ENCODE measurements around the gene CAMKMT. TPM values are rescaled to one million over a fixed set of nuclear protein-coding genes. Genes with fewer than 3 reads are reported as not detected.

The CAMKMT gene
- total RNA-seq, 4 donors from 2014 or later = 4.5 to 57.9 (median 15.4) TPM

DNA sequence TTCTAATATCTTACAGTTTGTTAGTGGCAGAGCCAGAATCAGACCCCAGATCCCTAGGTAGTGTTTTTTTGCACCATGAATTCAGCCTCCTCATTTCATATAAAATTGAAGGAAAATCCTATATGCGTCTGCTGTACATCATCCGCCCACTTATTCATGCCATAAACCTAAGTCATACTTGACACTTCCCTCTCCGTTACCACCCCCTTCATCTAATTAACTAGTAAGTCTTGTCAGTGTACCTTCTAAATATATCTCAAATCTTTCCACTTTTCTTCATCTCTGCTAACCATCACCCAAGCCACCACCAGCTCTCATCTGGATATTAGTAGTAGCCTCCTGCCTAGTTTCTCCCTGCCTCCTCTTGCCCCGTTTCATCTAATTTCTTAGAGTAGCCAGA is 331.1 kb downstream of the CAMKMT start:
- Histone ChIP-seq H3K27ac (no peak overlapping the region), H3K9me3 (no peaks in the 10 kb centered on the region), H3K27me3 (no peaks in the 10 kb centered on the region), H3K36me3 (no peaks in the 10 kb centered on the region), H3K4me1 (no peaks in the 10 kb centered on the region), H3K4me3 (no peak overlapping the region)
- no peak for DNase-seq
- in situ Hi-C loops (cut with MboI; ENCODE audit: low pct_ligation_motif_present in 1 of 4, low pct_unique_long_range_greater_than_20kb in 1 of 4, low sequenced_read_pairs in 3 of 4) (no loop called here), intact Hi-C loops (cut with DNase I; ENCODE audit: low total_unique reads) (no loop called here)
- WGBS, 2 donors (ENCODE audit: low coverage in 1 of 2) = 90 to 96% methylated on average over 4 of the region's 4 CpGs
- no peak for TF ChIP-seq POLR2A (IDR thresholded peaks at IDR 0.05)
- TF ChIP-seq EP300 (IDR thresholded peaks at IDR 0.05; ENCODE audit: low read depth) = no peak
- TF ChIP-seq CTCF (IDR thresholded peaks at IDR 0.05) = no peak
- TF ChIP-seq POLR2AphosphoS5 (IDR thresholded peaks at IDR 0.05) = no peak

DNA sequence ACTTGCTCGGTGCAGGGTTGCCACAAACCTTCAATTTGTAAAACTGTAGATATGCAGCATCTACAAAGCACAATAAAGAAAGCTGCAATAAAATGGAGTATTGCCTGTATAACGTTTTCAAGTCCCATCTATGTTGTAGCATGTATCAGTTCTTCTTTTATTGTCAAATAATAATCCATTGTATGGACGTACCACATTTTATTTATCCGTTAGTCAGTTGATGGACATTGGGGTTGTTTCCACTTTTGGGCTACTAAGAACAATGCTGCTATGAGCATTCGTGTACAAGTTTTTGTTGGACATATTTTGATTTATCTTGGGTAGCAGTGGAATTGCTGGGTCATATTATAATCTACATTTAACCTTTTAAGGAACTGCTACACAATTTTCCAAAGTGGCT is 339.1 kb downstream of the CAMKMT start:
- H3K4me3 ChIP-seq = no peak overlapping the region
- H3K27ac ChIP-seq = no peak overlapping the region
- no peaks in the 10 kb centered on the region for H3K9me3 ChIP-seq
- no peak for DNase-seq
- 92% methylated on average over 5 of the region's 5 CpGs for WGBS, 2 donors (ENCODE audit: low coverage in 1 of 2)
- TF ChIP-seq CTCF (IDR thresholded peaks at IDR 0.05) = no peak
- no peak for TF ChIP-seq POLR2A (IDR thresholded peaks at IDR 0.05)
- no peak for TF ChIP-seq POLR2AphosphoS5 (IDR thresholded peaks at IDR 0.05)
- no peak for TF ChIP-seq EP300 (IDR thresholded peaks at IDR 0.05; ENCODE audit: low read depth)
- H3K36me3 ChIP-seq = no peaks in the 10 kb centered on the region
- intact Hi-C loops (cut with DNase I; ENCODE audit: low total_unique reads) = no loop called here
- H3K4me1 ChIP-seq = no peaks in the 10 kb centered on the region
- in situ Hi-C loops (cut with MboI; ENCODE audit: low pct_ligation_motif_present in 1 of 4, low pct_unique_long_range_greater_than_20kb in 1 of 4, low sequenced_read_pairs in 3 of 4) = no loop called here
- no peaks in the 10 kb centered on the region for H3K27me3 ChIP-seq

- no peaks in the 10 kb centered on the region for H3K27me3 ChIP-seq
- H3K36me3 ChIP-seq = no peaks in the 10 kb centered on the region
- H3K4me3 ChIP-seq = no peak overlapping the region
- 83 to 92% methylated on average over 3 to 5 of the region's 5 CpGs for WGBS, 2 donors (ENCODE audit: low coverage in 1 of 2)
- no peak overlapping the region for H3K27ac ChIP-seq
- intact Hi-C loops (cut with DNase I; ENCODE audit: low total_unique reads) (no loop called here), in situ Hi-C loops (cut with MboI; ENCODE audit: low pct_ligation_motif_present in 1 of 4, low pct_unique_long_range_greater_than_20kb in 1 of 4, low sequenced_read_pairs in 3 of 4) (no loop called here)
- H3K9me3 ChIP-seq = no peaks in the 10 kb centered on the region
- no peak for DNase-seq
- TF ChIP-seq EP300 (IDR thresholded peaks at IDR 0.05; ENCODE audit: low read depth) (no peak), POLR2AphosphoS5 (IDR thresholded peaks at IDR 0.05) (no peak), POLR2A (IDR thresholded peaks at IDR 0.05) (no peak), CTCF (IDR thresholded peaks at IDR 0.05) (no peak)
- H3K4me1 ChIP-seq = peaks cover 0 to 15% (median 0%) of the 10 kb centered on the region in 4 donors
Observed at GRCh38 chr2:44705356-44705755, 343.6 kb downstream of the CAMKMT start.

DNA sequence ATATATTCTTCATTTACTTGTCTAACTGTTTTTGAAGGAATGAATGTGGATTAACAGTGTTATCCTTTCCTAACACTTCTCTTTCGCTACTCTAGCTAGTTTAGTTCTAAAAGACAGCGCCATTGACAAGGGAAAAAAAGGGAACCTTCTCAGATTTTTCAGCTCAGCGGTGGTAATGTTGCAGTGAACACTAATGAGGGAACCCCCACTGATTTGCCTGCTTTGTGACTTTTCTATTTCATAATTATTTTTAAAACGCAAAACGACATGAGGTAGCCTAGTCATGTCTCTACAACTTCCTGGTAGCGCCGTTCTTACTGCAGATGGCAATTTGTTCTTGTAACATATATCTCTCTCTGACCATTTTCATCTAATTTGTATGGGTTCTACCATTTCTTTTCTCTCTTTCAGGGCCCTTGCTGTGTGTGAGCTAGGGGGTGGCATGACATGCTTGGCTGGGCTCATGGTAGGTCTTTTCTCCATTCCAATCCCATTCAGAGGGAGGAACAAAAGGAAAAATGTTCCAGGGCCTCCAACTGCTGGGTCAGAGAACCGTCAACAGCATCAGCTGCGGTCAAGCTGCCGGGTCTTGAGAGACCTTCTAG is 344.2 kb downstream of the CAMKMT start:
- in situ Hi-C loops (cut with MboI; ENCODE audit: low pct_ligation_motif_present in 1 of 4, low pct_unique_long_range_greater_than_20kb in 1 of 4, low sequenced_read_pairs in 3 of 4) = no loop called here
- WGBS, 2 donors (ENCODE audit: low coverage in 1 of 2) = 90 to 94% methylated on average over 7 to 10 of the region's 10 CpGs

More for the DNA sequence above, 344.2 kb downstream of the CAMKMT start:
- Histone ChIP-seq H3K27me3 (no peaks in the 10 kb centered on the region), H3K4me3 (no peak overlapping the region), H3K27ac (no peak overlapping the region), H3K36me3 (no peaks in the 10 kb centered on the region), H3K9me3 (no peaks in the 10 kb centered on the region), H3K4me1 (peaks cover 0 to 15% (median 0%) of the 10 kb centered on the region in 4 donors)
- DNase-seq = no peak
- intact Hi-C loops (cut with DNase I; ENCODE audit: low total_unique reads) = no loop called here
- TF ChIP-seq EP300 (IDR thresholded peaks at IDR 0.05; ENCODE audit: low read depth) (no peak), POLR2A (IDR thresholded peaks at IDR 0.05) (no peak), CTCF (IDR thresholded peaks at IDR 0.05) (no peak), POLR2AphosphoS5 (IDR thresholded peaks at IDR 0.05) (no peak)

Measured in transverse colon (tissue), 4 donors.